SK-N-SH (cell line): ENCODE data around the gene ZNF296. TPM values are rescaled to one million over a fixed set of nuclear protein-coding genes. Genes with fewer than 3 reads are reported as not detected.

Source experiments
- CTCF ChIA-PET: fragments of 300-600, 350-600 bp; formaldehyde crosslinking; extraction: SDS; loops from one replicate; lab custom pipeline; 2021; lab: Yijun Ruan, JAX
- POLR2A ChIA-PET: fragments of 350-600 bp; sonication (Branson Sonifier 250); formaldehyde crosslinking; extraction: SDS; loops from one replicate; lab custom pipeline; 2020; ENCODE audit warnings: antibody characterized with exemption, inconsistent platforms; lab: Yijun Ruan, JAX
- DNase-seq: peaks from one replicate; pipeline ENCODE4 v3.0.0; 2012
- H2AFZ ChIP-seq: fragments of 200-600 bp; sonication (generic); 2 replicates; pipeline ENCODE4 v1.8.1; 2016; ENCODE audit warnings: antibody characterized with exemption, mild to moderate bottlenecking, low read depth
- H3F3A ChIP-seq: fragments of 200-600 bp; sonication (generic); replicated peaks from 2 replicates; pipeline ENCODE3; 2016; ENCODE audit warnings: antibody characterized with exemption, mild to moderate bottlenecking; ENCODE audit not compliant: insufficient read depth
- H3K27ac ChIP-seq, 2 experiments: fragments of 200-500 bp in 1 of 2; fragments of 200-600 bp in 1 of 2; sonication (Bioruptor generic) in 1 of 2; sonication (generic), shearing (Covaris generic) in 1 of 2; 2 replicates each; pipeline versions ENCODE4 v1.5.1 to v1.6.1; 2014 to 2016; ENCODE audit warnings: low read depth in 2 of 2, inconsistent platforms in 1 of 2, low read length in 1 of 2, mild to moderate bottlenecking in 1 of 2, mixed read lengths in 1 of 2
- H3K27me3 ChIP-seq: fragments of 200-600 bp; sonication (generic), shearing (Covaris generic); 2 replicates; pipeline ENCODE4 v1.6.1; 2016; ENCODE audit warnings: mixed run types; ENCODE audit not compliant: insufficient read depth
- H3K36me3 ChIP-seq, 2 experiments: fragments of 200-500 bp in 1 of 2; fragments of 200-600 bp in 1 of 2; sonication (Bioruptor generic) in 1 of 2; sonication (generic) in 1 of 2; replicated peaks in 1 of 2; 2 replicates each; pipeline versions ENCODE3 to v1.5.1; 2014 to 2016; ENCODE audit warnings: low read length in 1 of 2, mild to moderate bottlenecking in 1 of 2; ENCODE audit not compliant: insufficient read depth in 2 of 2, control insufficient read depth in 1 of 2
- H3K4me1 ChIP-seq, 2 experiments: fragments of 200-500 bp in 1 of 2; fragments of 200-600 bp in 1 of 2; sonication (Bioruptor generic) in 1 of 2; sonication (generic), shearing (Covaris generic) in 1 of 2; 2 replicates each; pipeline versions ENCODE4 v1.5.1 to v1.6.1; 2014 to 2016; ENCODE audit warnings: low read depth in 1 of 2, low read length in 1 of 2, mixed run types in 1 of 2; ENCODE audit not compliant: insufficient read depth in 2 of 2, control insufficient read depth in 1 of 2
- H3K4me2 ChIP-seq: fragments of 200-600 bp; sonication (generic), shearing (Covaris generic); 2 replicates; pipeline ENCODE4 v1.6.1; 2017; ENCODE audit warnings: mixed run types
- H3K4me3 ChIP-seq, 2 experiments: fragments of 200-500 bp in 1 of 2; fragments of 200-600 bp in 1 of 2; sonication (Bioruptor generic) in 1 of 2; sonication (generic), shearing (Covaris generic) in 1 of 2; 2 replicates each; pipeline versions ENCODE4 v1.5.1 to v1.8.1; 2014 to 2016; ENCODE audit warnings: low read depth in 2 of 2, inconsistent platforms in 1 of 2, low read length in 1 of 2, mild to moderate bottlenecking in 1 of 2, mixed read lengths in 1 of 2, moderate library complexity in 1 of 2
- H3K79me2 ChIP-seq: fragments of 200-600 bp; sonication (generic); 2 replicates; pipeline ENCODE4 v1.8.1; 2017; ENCODE audit warnings: mild to moderate bottlenecking; ENCODE audit not compliant: insufficient read depth
- H3K9ac ChIP-seq: fragments of 200-600 bp; sonication (generic); 2 replicates; pipeline ENCODE4 v1.6.1; 2017; ENCODE audit warnings: mixed run types
- H3K9me2 ChIP-seq: fragments of 200-600 bp; sonication (generic); 2 replicates; pipeline ENCODE4 v1.6.1; 2017; ENCODE audit warnings: mixed run types
- H3K9me3 ChIP-seq: fragments of 200-600 bp; sonication (generic); 2 replicates; pipeline ENCODE4 v1.6.1; 2017; ENCODE audit warnings: mixed run types, mild to moderate bottlenecking, moderate library complexity
- H4K20me1 ChIP-seq: fragments of 200-600 bp; sonication (generic); 2 replicates; pipeline ENCODE4 v1.6.1; 2017; ENCODE audit warnings: mild to moderate bottlenecking, mixed run types; ENCODE audit not compliant: insufficient read depth
- CHD2 ChIP-seq: fragments of 150-350 bp; IDR thresholded peaks from 2 replicates; pipeline ENCODE4 v1.6.1; 2018; ENCODE audit warnings: low read length; ENCODE audit not compliant: partially characterized antibody
- EZH2phosphoT487 ChIP-seq: fragments of 200-600 bp; sonication (generic); IDR thresholded peaks from 2 replicates; pipeline ENCODE4 v1.6.1; 2017; ENCODE audit warnings: low read depth, mixed run types, mild to moderate bottlenecking, antibody characterized with exemption, moderate library complexity, borderline replicate concordance
- FOSL2 ChIP-seq: IDR thresholded peaks from 2 replicates; pipeline ENCODE4 v1.4.0; 2012; ENCODE audit warnings: low read depth, mild to moderate bottlenecking, moderate library complexity, borderline replicate concordance
- NRF1 ChIP-seq: IDR thresholded peaks from 2 replicates; pipeline ENCODE4 v1.6.1; 2012; ENCODE audit warnings: low read depth, mild to moderate bottlenecking, low read length
- TEAD4 ChIP-seq: IDR thresholded peaks from 2 replicates; pipeline ENCODE4 v1.4.0; 2012; ENCODE audit warnings: mild to moderate bottlenecking, borderline replicate concordance; ENCODE audit not compliant: insufficient read depth
- WGBS: methylation state at CpG from one replicate; pipeline ENCODE4 v1.1.6; 2017; ENCODE audit warnings: low lambda C conversion rate; 5-methylcytosine and 5-hydroxymethylcytosine counted together
- polyA plus RNA-seq, 3 experiments: library from polyadenylated mRNA; depleted of rRNA; stranded (reverse); fragments of >200 nt; gene quantifications; 2 replicates each; pipeline ENCODE4 v1.2.3, GENCODE V29; 2012
- TF ChIP-seq, protein P1 (sequence below): fragments of 150-350 bp; IDR thresholded peaks from 2 replicates; pipeline ENCODE4 v1.6.1; 2016; ENCODE audit warnings: mild to moderate bottlenecking, low read depth, low read length
- TF ChIP-seq, protein P2 (sequence below): fragments of 150-350 bp; IDR thresholded peaks from 2 replicates; pipeline ENCODE4 v1.6.1; 2017; ENCODE audit warnings: antibody characterized with exemption, low read length, low read depth, borderline replicate concordance
- TF ChIP-seq, protein P3 (sequence below): IDR thresholded peaks from 2 replicates; pipeline ENCODE4 v1.4.0; 2012; ENCODE audit warnings: low read depth, borderline replicate concordance
- TF ChIP-seq, protein P4 (sequence below): fragments of 200-600 bp; sonication (generic); IDR thresholded peaks from 2 replicates; pipeline ENCODE4 v1.6.1; 2017; ENCODE audit warnings: antibody characterized with exemption, mild to moderate bottlenecking, moderate library complexity

Gene ZNF296
- polyA plus RNA-seq, 1 of the 3 experiments (the other 2 are of a cell fraction) = 0.21 TPM

DNA sequence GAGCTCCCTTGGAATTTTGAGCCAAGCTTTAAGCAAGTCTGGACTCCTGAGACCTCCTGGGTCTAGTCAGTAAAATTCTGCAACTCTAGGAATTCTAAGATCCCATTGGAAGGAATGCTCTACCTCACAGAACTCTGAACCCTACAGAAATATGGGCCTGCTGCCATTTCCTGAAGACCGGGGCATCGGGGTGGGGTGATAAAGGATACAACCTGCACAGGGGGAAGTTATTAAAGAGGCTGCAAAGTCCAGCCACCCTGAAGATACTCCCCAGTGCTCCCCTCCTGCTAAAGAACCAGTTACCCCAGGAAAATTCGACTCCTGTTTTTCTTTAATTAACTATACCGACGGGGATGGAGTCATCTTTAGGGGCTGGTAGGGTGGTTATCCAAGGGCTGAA lies 14.3 kb upstream of the ZNF296 start:
- H3K4me3 ChIP-seq = peak overlapping the region; percentile 44 to 98; a peak in 3 of 4 replicates
- no peak for TF ChIP-seq NRF1
- no peak for TF ChIP-seq CHD2
- TF ChIP-seq, protein P1, sequence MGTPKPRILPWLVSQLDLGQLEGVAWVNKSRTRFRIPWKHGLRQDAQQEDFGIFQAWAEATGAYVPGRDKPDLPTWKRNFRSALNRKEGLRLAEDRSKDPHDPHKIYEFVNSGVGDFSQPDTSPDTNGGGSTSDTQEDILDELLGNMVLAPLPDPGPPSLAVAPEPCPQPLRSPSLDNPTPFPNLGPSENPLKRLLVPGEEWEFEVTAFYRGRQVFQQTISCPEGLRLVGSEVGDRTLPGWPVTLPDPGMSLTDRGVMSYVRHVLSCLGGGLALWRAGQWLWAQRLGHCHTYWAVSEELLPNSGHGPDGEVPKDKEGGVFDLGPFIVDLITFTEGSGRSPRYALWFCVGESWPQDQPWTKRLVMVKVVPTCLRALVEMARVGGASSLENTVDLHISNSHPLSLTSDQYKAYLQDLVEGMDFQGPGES = no peak
- TF ChIP-seq, all 33 proteins: peak for 0

DNA sequence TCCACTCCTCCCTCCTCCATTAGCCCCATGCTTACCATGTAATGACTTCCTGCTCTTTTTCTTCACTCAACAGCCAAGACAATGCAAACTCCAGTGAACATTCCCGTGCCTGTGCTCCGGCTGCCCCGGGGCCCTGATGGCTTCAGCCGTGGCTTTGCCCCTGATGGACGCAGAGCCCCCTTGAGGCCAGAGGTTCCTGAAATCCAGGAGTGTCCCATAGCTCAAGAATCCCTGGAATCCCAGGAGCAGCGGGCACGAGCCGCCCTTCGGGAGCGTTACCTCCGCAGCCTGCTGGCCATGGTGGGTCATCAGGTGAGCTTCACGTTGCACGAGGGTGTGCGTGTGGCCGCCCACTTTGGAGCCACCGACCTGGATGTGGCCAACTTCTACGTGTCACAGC lies 13.8 kb upstream of the ZNF296 start:
- H2AFZ ChIP-seq = no peak overlapping the region
- H3K27ac ChIP-seq = no peak overlapping the region
- no peak for DNase-seq
- no peak overlapping the region for H3K9ac ChIP-seq
- peaks cover 12% of the 10 kb centered on the region for H4K20me1 ChIP-seq
- H3K9me2 ChIP-seq = no peaks in the 10 kb centered on the region
- CTCF ChIA-PET = interaction anchor here (1.7 kb wide), 1 partner anchor 31 kb away, joined by 7 read pairs; no protein-coding TSS in a partner anchor
- no peaks in the 10 kb centered on the region for H3K9me3 ChIP-seq
- H3K4me3 ChIP-seq = no peak overlapping the region
- H3K36me3 ChIP-seq = peaks cover 5 to 11% of the 10 kb centered on the region in 2 experiments
- WGBS = 96% methylated on average over 12 of the region's 17 CpGs
- H3K4me2 ChIP-seq = no peak overlapping the region
- peaks cover 9 to 25% of the 10 kb centered on the region in 2 experiments; a peak in 3 of 4 replicates for H3K4me1 ChIP-seq
- POLR2A ChIA-PET = no interaction called here
- no peaks in the 10 kb centered on the region for H3K27me3 ChIP-seq
- H3K79me2 ChIP-seq = peaks cover 52% of the 10 kb centered on the region
- H3F3A ChIP-seq = peaks cover 18% of the 10 kb centered on the region
- no peak for TF ChIP-seq TEAD4
- TF ChIP-seq, protein P2, sequence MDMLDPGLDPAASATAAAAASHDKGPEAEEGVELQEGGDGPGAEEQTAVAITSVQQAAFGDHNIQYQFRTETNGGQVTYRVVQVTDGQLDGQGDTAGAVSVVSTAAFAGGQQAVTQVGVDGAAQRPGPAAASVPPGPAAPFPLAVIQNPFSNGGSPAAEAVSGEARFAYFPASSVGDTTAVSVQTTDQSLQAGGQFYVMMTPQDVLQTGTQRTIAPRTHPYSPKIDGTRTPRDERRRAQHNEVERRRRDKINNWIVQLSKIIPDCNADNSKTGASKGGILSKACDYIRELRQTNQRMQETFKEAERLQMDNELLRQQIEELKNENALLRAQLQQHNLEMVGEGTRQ = no peak
- no peak for TF ChIP-seq EZH2phosphoT487
- no peak for TF ChIP-seq FOSL2
- TF ChIP-seq, protein P3, sequence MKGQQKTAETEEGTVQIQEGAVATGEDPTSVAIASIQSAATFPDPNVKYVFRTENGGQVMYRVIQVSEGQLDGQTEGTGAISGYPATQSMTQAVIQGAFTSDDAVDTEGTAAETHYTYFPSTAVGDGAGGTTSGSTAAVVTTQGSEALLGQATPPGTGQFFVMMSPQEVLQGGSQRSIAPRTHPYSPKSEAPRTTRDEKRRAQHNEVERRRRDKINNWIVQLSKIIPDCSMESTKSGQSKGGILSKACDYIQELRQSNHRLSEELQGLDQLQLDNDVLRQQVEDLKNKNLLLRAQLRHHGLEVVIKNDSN = no peak
- TF ChIP-seq, protein P4, sequence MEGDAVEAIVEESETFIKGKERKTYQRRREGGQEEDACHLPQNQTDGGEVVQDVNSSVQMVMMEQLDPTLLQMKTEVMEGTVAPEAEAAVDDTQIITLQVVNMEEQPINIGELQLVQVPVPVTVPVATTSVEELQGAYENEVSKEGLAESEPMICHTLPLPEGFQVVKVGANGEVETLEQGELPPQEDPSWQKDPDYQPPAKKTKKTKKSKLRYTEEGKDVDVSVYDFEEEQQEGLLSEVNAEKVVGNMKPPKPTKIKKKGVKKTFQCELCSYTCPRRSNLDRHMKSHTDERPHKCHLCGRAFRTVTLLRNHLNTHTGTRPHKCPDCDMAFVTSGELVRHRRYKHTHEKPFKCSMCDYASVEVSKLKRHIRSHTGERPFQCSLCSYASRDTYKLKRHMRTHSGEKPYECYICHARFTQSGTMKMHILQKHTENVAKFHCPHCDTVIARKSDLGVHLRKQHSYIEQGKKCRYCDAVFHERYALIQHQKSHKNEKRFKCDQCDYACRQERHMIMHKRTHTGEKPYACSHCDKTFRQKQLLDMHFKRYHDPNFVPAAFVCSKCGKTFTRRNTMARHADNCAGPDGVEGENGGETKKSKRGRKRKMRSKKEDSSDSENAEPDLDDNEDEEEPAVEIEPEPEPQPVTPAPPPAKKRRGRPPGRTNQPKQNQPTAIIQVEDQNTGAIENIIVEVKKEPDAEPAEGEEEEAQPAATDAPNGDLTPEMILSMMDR = no peak

More for the DNA sequence above, 14.3 kb upstream of the ZNF296 start:
- Histone ChIP-seq H3K27ac (peak overlapping the region; percentile 69 to 83), H3K27me3 (no peaks in the 10 kb centered on the region), H3K9ac (no peak overlapping the region), H3K79me2 (peaks cover 52% of the 10 kb centered on the region), H3K9me2 (no peaks in the 10 kb centered on the region), H3F3A (peaks cover 18% of the 10 kb centered on the region), H4K20me1 (peaks cover 18% of the 10 kb centered on the region), H3K36me3 (peaks cover 2 to 9% of the 10 kb centered on the region in 2 experiments), H3K4me1 (peaks cover 9 to 25% of the 10 kb centered on the region in 2 experiments; a peak in 3 of 4 replicates), H2AFZ (no peak overlapping the region), H3K4me2 (peak overlapping the region; percentile 98), H3K9me3 (no peaks in the 10 kb centered on the region)
- WGBS = 47% methylated on average over 5 of the region's 5 CpGs
- no peak for DNase-seq
- ChIA-PET POLR2A (no interaction called here), CTCF (interaction anchor here (0.8 to 1.7 kb wide), 3 partner anchors 11 to 158 kb away, joined by 3 to 7 read pairs (median 3); no protein-coding TSS in a partner anchor)
